ENCODE data around the gene RGS7. TPM values are rescaled to one million over a fixed set of nuclear protein-coding genes. Genes with fewer than 3 reads are reported as not detected.

The RGS7 gene
- total RNA-seq, 1 donor from 2014 or later: not detected

GRCh38 chr1:241086686-241087085 is 270.3 kb downstream of the RGS7 start:
- Histone ChIP-seq H3K27me3 (no peaks in the 10 kb centered on the region), H3K27ac (no peak overlapping the region)
- intact Hi-C loops (cut with DNase I): no loop called here

DNA sequence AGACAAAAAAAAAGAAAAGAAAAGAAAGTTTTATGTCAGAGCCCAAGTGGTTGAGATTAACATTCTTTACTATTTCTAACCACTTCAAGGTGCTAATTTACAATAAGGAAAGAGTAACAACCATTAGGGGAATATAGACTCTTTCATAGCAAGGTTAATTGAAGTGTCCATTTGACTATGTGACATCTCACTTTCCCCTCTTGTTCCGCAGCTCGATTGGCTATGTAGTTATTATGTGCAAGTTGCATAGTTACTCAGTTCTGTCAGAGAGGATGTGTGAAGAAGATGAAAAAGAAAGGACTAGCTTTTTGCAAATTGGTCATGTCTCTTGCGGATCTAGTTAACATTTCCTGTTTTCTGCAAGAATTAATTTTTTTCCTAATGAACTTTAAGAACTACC is 273.7 kb downstream of the RGS7 start:
- TF ChIP-seq POLR2A (IDR thresholded peaks at IDR 0.05) (no peak), POLR2AphosphoS5 (IDR thresholded peaks at IDR 0.05; ENCODE audit: insufficient read depth in 1 of 2, low read depth in 1 of 2) (no peak)
- TF ChIP-seq, protein P1, sequence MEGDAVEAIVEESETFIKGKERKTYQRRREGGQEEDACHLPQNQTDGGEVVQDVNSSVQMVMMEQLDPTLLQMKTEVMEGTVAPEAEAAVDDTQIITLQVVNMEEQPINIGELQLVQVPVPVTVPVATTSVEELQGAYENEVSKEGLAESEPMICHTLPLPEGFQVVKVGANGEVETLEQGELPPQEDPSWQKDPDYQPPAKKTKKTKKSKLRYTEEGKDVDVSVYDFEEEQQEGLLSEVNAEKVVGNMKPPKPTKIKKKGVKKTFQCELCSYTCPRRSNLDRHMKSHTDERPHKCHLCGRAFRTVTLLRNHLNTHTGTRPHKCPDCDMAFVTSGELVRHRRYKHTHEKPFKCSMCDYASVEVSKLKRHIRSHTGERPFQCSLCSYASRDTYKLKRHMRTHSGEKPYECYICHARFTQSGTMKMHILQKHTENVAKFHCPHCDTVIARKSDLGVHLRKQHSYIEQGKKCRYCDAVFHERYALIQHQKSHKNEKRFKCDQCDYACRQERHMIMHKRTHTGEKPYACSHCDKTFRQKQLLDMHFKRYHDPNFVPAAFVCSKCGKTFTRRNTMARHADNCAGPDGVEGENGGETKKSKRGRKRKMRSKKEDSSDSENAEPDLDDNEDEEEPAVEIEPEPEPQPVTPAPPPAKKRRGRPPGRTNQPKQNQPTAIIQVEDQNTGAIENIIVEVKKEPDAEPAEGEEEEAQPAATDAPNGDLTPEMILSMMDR (IDR thresholded peaks at IDR 0.05): no peak
- intact Hi-C loops (cut with DNase I): no loop called here
- Histone ChIP-seq H3K27ac (no peak overlapping the region), H3K4me1 (no peaks in the 10 kb centered on the region), H3K4me3 (no peak overlapping the region), H3K27me3 (no peaks in the 10 kb centered on the region), H3K36me3 (no peaks in the 10 kb centered on the region), H3K9me3 (no peaks in the 10 kb centered on the region)
- DNase-seq (ENCODE audit: extremely low spot score in 2 of 2): no peak

More at GRCh38 chr1:241086686-241087085, 270.3 kb downstream of the RGS7 start:
- Histone ChIP-seq H3K36me3 (no peaks in the 10 kb centered on the region), H3K4me3 (no peak overlapping the region), H3K9me3 (no peaks in the 10 kb centered on the region), H3K4me1 (no peaks in the 10 kb centered on the region)
- DNase-seq (ENCODE audit: extremely low spot score in 2 of 2): no peak
- TF ChIP-seq POLR2AphosphoS5 (IDR thresholded peaks at IDR 0.05; ENCODE audit: insufficient read depth in 1 of 2, low read depth in 1 of 2): no peak
- TF ChIP-seq POLR2A (IDR thresholded peaks at IDR 0.05): no peak
- TF ChIP-seq, protein P1 (IDR thresholded peaks at IDR 0.05): no peak

GRCh38 chr1:241081473-241081872 is 275.5 kb downstream of the RGS7 start:
- intact Hi-C loops (cut with DNase I): no loop called here
- Histone ChIP-seq H3K9me3 (no peaks in the 10 kb centered on the region), H3K27me3 (no peaks in the 10 kb centered on the region), H3K4me1 (no peaks in the 10 kb centered on the region), H3K4me3 (no peak overlapping the region), H3K27ac (no peak overlapping the region), H3K36me3 (no peaks in the 10 kb centered on the region)
- DNase-seq (ENCODE audit: extremely low spot score in 2 of 2): no peak
- no peak for TF ChIP-seq POLR2AphosphoS5 (IDR thresholded peaks at IDR 0.05; ENCODE audit: insufficient read depth in 1 of 2, low read depth in 1 of 2)
- no peak for TF ChIP-seq POLR2A (IDR thresholded peaks at IDR 0.05)
- TF ChIP-seq, protein P1 (IDR thresholded peaks at IDR 0.05): no peak

DNA sequence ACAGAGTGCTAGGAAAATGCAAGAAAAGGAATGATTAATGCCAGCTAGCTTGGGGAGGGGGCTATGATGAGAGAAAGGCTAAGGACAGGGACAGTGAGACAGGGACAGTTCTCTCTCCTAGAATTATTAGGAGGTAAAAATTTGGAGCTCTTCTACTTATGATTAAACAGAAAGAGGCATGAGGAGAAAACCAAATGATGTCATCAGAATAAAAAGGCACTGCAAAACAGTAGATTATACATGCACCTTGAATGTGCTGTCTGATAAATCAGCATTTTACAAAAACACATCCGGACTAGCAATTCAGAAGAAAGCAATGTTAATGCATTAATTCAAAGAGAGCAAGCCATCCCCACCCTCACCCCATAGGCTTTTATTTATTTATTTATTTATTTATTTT is 277.5 kb downstream of the RGS7 start:
- Histone ChIP-seq H3K27ac (no peak overlapping the region), H3K27me3 (no peaks in the 10 kb centered on the region), H3K4me3 (no peak overlapping the region), H3K9me3 (no peaks in the 10 kb centered on the region), H3K4me1 (no peaks in the 10 kb centered on the region), H3K36me3 (no peaks in the 10 kb centered on the region)
- no peak for DNase-seq (ENCODE audit: extremely low spot score in 2 of 2)
- intact Hi-C loops (cut with DNase I): no loop called here
- no peak for TF ChIP-seq POLR2AphosphoS5 (IDR thresholded peaks at IDR 0.05; ENCODE audit: insufficient read depth in 1 of 2, low read depth in 1 of 2)
- no peak for TF ChIP-seq POLR2A (IDR thresholded peaks at IDR 0.05)
- TF ChIP-seq, protein P1 (IDR thresholded peaks at IDR 0.05): no peak

DNA sequence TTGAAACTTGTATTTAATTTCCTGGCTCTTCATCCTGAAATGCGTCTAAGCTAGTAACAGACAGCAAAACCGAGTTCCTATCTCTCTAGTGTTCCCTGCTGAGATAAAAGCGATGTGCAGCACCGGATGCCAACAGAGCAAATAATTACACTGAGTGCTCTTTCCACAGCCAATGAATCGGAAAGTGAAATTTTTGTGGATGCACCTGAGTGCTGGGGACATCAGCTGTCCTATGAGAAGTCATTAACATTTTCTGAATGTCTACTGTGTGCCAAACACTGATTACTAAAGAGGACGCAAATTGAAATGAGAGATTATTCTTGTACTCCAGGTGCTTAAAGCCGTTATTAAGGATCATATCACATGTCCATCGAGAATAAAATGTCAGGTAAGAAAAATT is 278.0 kb downstream of the RGS7 start:
- TF ChIP-seq POLR2A (IDR thresholded peaks at IDR 0.05) (no peak), POLR2AphosphoS5 (IDR thresholded peaks at IDR 0.05; ENCODE audit: insufficient read depth in 1 of 2, low read depth in 1 of 2) (no peak)
- TF ChIP-seq, protein P1 (IDR thresholded peaks at IDR 0.05): no peak
- H3K27ac ChIP-seq: no peak overlapping the region
- H3K4me3 ChIP-seq: no peak overlapping the region
- no peaks in the 10 kb centered on the region for H3K4me1 ChIP-seq
- H3K27me3 ChIP-seq: no peaks in the 10 kb centered on the region
- DNase-seq (ENCODE audit: extremely low spot score in 2 of 2): no peak
- H3K36me3 ChIP-seq: no peaks in the 10 kb centered on the region
- intact Hi-C loops (cut with DNase I): no loop called here
- no peaks in the 10 kb centered on the region for H3K9me3 ChIP-seq

All from vagina (tissue), 2 donors.